IMR-90 (cell line): ENCODE data around the gene ITPKB. TPM values are rescaled to one million over a fixed set of nuclear protein-coding genes. Genes with fewer than 3 reads are reported as not detected.

Experiments used
- ATAC-seq: fragments of 200-7000 bp; cut with Tn5 transposase; 2 replicates; pipeline ENCODE4 v1.9.1; 2020; ENCODE audit warnings: low read depth, mild to moderate bottlenecking, moderate library complexity
- BruUV-seq: library from RNA; stranded (reverse); fragments of 400-500 nt; replicated peaks from 2 replicates; lab custom pipeline; 2021; lab: Mats Ljungman, UMichigan
- CTCF ChIA-PET: fragments of 300-600 bp; formaldehyde crosslinking; extraction: SDS; loops from one replicate; lab custom pipeline; 2021; ENCODE audit warnings: antibody characterized with exemption; lab: Yijun Ruan, JAX
- POLR2A ChIA-PET: fragments of 300-600 bp; sonication (Branson Sonifier 250); formaldehyde crosslinking; loops from one replicate; lab custom pipeline; 2022; ENCODE audit warnings: antibody characterized with exemption; ENCODE audit not compliant: unreplicated experiment; lab: Charles Lee
- DNase-seq: peaks from one replicate; pipeline ENCODE4 v3.0.0; 2013
- H2AFZ ChIP-seq: replicated peaks from 2 replicates; pipeline ENCODE3; 2013; ENCODE audit warnings: low read length, mild to moderate bottlenecking; ENCODE audit not compliant: poor library complexity
- H2AK5ac ChIP-seq: 2 replicates; pipeline ENCODE4 v1.6.1; 2013; ENCODE audit warnings: low read depth, low read length, inconsistent platforms
- H2AK9ac ChIP-seq: replicated peaks from 2 replicates; pipeline ENCODE3; 2013; ENCODE audit warnings: mild to moderate bottlenecking, low read depth, low read length, moderate library complexity; ENCODE audit not compliant: poor library complexity
- H2BK120ac ChIP-seq: 2 replicates; pipeline ENCODE4 v1.6.1; 2013; ENCODE audit warnings: low read depth, low read length, inconsistent platforms
- H2BK15ac ChIP-seq: 3 replicates; pipeline ENCODE4 v1.6.1; 2013; ENCODE audit warnings: low read depth, low read length, inconsistent platforms
- H2BK20ac ChIP-seq: 2 replicates; pipeline ENCODE4 v1.6.1; 2013; ENCODE audit warnings: low read depth, mild to moderate bottlenecking, inconsistent platforms, low read length, moderate library complexity
- H2BK5ac ChIP-seq: 2 replicates; pipeline ENCODE4 v1.6.1; 2013; ENCODE audit warnings: mild to moderate bottlenecking, low read depth, low read length, inconsistent platforms; ENCODE audit not compliant: poor library complexity, severe bottlenecking
- H3K14ac ChIP-seq: replicated peaks from 2 replicates; pipeline ENCODE4 v1.6.1; 2013; ENCODE audit warnings: low read depth, low read length, inconsistent platforms
- H3K18ac ChIP-seq: 2 replicates; pipeline ENCODE4 v1.6.1; 2013; ENCODE audit warnings: low read depth, low read length, control low read depth
- H3K23ac ChIP-seq: 2 replicates; pipeline ENCODE4 v1.6.1; 2013; ENCODE audit warnings: low read depth, low read length, inconsistent platforms
- H3K27ac ChIP-seq: 2 replicates; pipeline ENCODE4 v1.5.1; 2013; ENCODE audit warnings: mild to moderate bottlenecking, control low read depth, low read length; ENCODE audit not compliant: insufficient read depth
- H3K27me3 ChIP-seq: 2 replicates; pipeline ENCODE4 v1.6.1; 2013; ENCODE audit warnings: low read length; ENCODE audit not compliant: control insufficient read depth, insufficient read depth
- H3K36me3 ChIP-seq: 2 replicates; pipeline ENCODE4 v1.6.1; 2013; ENCODE audit warnings: low read length, mixed read lengths; ENCODE audit not compliant: control insufficient read depth, insufficient read depth
- H3K4ac ChIP-seq: 2 replicates; pipeline ENCODE4 v1.6.1; 2013; ENCODE audit warnings: low read depth, low read length, inconsistent platforms
- H3K4me1 ChIP-seq: 2 replicates; pipeline ENCODE4 v1.6.1; 2013; ENCODE audit warnings: low read length, mixed read lengths; ENCODE audit not compliant: control insufficient read depth, insufficient read depth
- H3K4me2 ChIP-seq: 2 replicates; pipeline ENCODE4 v1.6.1; 2013; ENCODE audit warnings: low read depth, mild to moderate bottlenecking, control low read depth, low read length, moderate library complexity
- H3K4me3 ChIP-seq: 2 replicates; pipeline ENCODE4 v1.5.1; 2013; ENCODE audit warnings: low read depth, mild to moderate bottlenecking, control low read depth, low read length, moderate library complexity; ENCODE audit not compliant: insufficient read depth
- H3K56ac ChIP-seq: 2 replicates; pipeline ENCODE4 v1.6.1; 2013; ENCODE audit warnings: low read length, inconsistent platforms; ENCODE audit not compliant: insufficient read depth; ENCODE audit errors: extremely low read depth
- H3K79me1 ChIP-seq, 2 experiments: 2 replicates each; pipeline ENCODE4 v1.6.1; 2013; ENCODE audit warnings: low read length in 2 of 2, inconsistent platforms in 1 of 2, low read depth in 1 of 2
- H3K9ac ChIP-seq: 2 replicates; pipeline ENCODE4 v1.6.1; 2013; ENCODE audit warnings: low read depth, low read length, control low read depth
- H3K9me1 ChIP-seq: 2 replicates; pipeline ENCODE4 v1.6.1; 2013; ENCODE audit warnings: low read length, inconsistent platforms; ENCODE audit not compliant: insufficient read depth
- H3K9me3 ChIP-seq: 2 replicates; pipeline ENCODE4 v1.6.1; 2013; ENCODE audit warnings: low read length; ENCODE audit not compliant: control insufficient read depth, insufficient read depth
- H4K20me1 ChIP-seq: 2 replicates; pipeline ENCODE4 v1.6.1; 2013; ENCODE audit warnings: low read length, inconsistent platforms; ENCODE audit not compliant: insufficient read depth
- H4K5ac ChIP-seq: 2 replicates; pipeline ENCODE4 v1.6.1; 2013; ENCODE audit warnings: mild to moderate bottlenecking, low read depth, low read length, control low read depth
- H4K8ac ChIP-seq, 2 experiments: 2 replicates each; pipeline ENCODE4 v1.6.1; 2013; ENCODE audit warnings: low read depth in 2 of 2, low read length in 2 of 2, control low read depth in 1 of 2, inconsistent platforms in 1 of 2
- H4K91ac ChIP-seq: 2 replicates; pipeline ENCODE4 v1.6.1; 2013; ENCODE audit warnings: low read depth, low read length, inconsistent platforms; ENCODE audit not compliant: insufficient read depth
- BHLHE40 ChIP-seq: fragments of 150-350 bp; IDR thresholded peaks from 2 replicates; pipeline ENCODE4 v1.6.1; 2016; ENCODE audit warnings: mild to moderate bottlenecking, low read depth, low read length
- CTCF ChIP-seq: conservative IDR thresholded peaks from 2 replicates; pipeline ENCODE4 v1.5.1; 2012; ENCODE audit warnings: mild to moderate bottlenecking, low read depth, low read length, improper control_type of control experiment
- ELK1 ChIP-seq: fragments of 150-350 bp; IDR thresholded peaks from 2 replicates; pipeline ENCODE4 v1.6.1; 2016; ENCODE audit warnings: low read depth, mild to moderate bottlenecking, low read length, moderate library complexity, borderline replicate concordance
- FOS ChIP-seq: fragments of 150-350 bp; IDR thresholded peaks from 2 replicates; pipeline ENCODE4 v1.6.1; 2016; ENCODE audit warnings: low read depth, low read length
- MAFK ChIP-seq: IDR thresholded peaks from 2 replicates; pipeline ENCODE4 v1.6.1; 2012; ENCODE audit warnings: low read depth, low read length, improper control_type of control experiment
- MXI1 ChIP-seq: IDR thresholded peaks from 2 replicates; pipeline ENCODE4 v1.6.1; 2012; ENCODE audit warnings: low read depth, mild to moderate bottlenecking, low read length, moderate library complexity, borderline replicate concordance
- NFE2L2 ChIP-seq: fragments of 150-350 bp; IDR thresholded peaks from 2 replicates; pipeline ENCODE4 v1.6.1; 2016; ENCODE audit warnings: low read depth, mild to moderate bottlenecking, low read length
- POLR2A ChIP-seq: IDR thresholded peaks from 2 replicates; pipeline ENCODE4 v1.6.1; 2012; ENCODE audit warnings: mild to moderate bottlenecking, low read depth, low read length
- RAD21 ChIP-seq: IDR thresholded peaks from 2 replicates; pipeline ENCODE4 v1.6.1; 2012; ENCODE audit warnings: low read length, improper control_type of control experiment
- RCOR1 ChIP-seq: IDR thresholded peaks from 2 replicates; pipeline ENCODE4 v1.6.1; 2012; ENCODE audit warnings: mild to moderate bottlenecking, low read length, improper control_type of control experiment; ENCODE audit not compliant: insufficient replicate concordance
- WGBS, 2 experiments: methylation state at CpG; one replicate each; pipeline versions ENCODE4 v1.1.5 to v1.1.7; 2013; ENCODE audit warnings: missing lambda C conversion rate in 2 of 2; ENCODE audit not compliant: insufficient read length in 1 of 2; ENCODE audit errors: extremely low coverage in 2 of 2; 5-methylcytosine and 5-hydroxymethylcytosine counted together
- dilution Hi-C: fragments of 300-500 bp; cut with HindIII; formaldehyde crosslinking; loops from one replicate; pipeline ENCODE4 v1.14.3; 2018; ENCODE audit warnings: low sequenced_read_pairs; ENCODE audit not compliant: unreplicated experiment
- in situ Hi-C: fragments of 300-500 bp; cut with MboI; formaldehyde crosslinking; loops from 3 replicates; pipeline ENCODE4 v1.14.3; 2019; ENCODE audit warnings: low sequenced_read_pairs, inconsistent platforms, mixed read lengths
- intact Hi-C: fragments of 100-400 bp; cut with micrococcal nuclease; formaldehyde crosslinking; loops from 2 replicates; pipeline ENCODE4 v1.10.0; 2022
- polyA plus RNA-seq, 3 experiments: library from polyadenylated mRNA; depleted of rRNA; stranded (reverse); fragments of >200 nt; gene quantifications; 2 replicates each; pipeline ENCODE4 v1.2.3, GENCODE V29; 2012; ENCODE audit warnings: low replicate concordance in 1 of 3
- total RNA-seq: library from RNA; depleted of rRNA; stranded (reverse); fragments of >200 nt; gene quantifications from 2 replicates; pipeline ENCODE4 v1.2.3, GENCODE V29; 2012

ITPKB gene
- total and polyA plus RNA-seq, 2 of the 4 experiments (the other 2 are of a cell fraction) = 0.72 to 1.4 TPM

GRCh38 chr1:226627050-226627755, 111.9 kb downstream of the ITPKB start:
- H3K23ac ChIP-seq = no peak overlapping the region
- no peak overlapping the region for H3K18ac ChIP-seq
- H3K4ac ChIP-seq = no peak overlapping the region
- TF ChIP-seq RCOR1 (no peak), ELK1 (no peak), NFE2L2 (no peak), MAFK (no peak), POLR2A (no peak), MXI1 (no peak), BHLHE40 (no peak), CTCF (no peak), RAD21 (no peak), FOS (no peak)
- H2AK5ac ChIP-seq = no peak overlapping the region
- ATAC-seq (no peak), DNase-seq (no peak)
- intact Hi-C loops (loop anchor here (2.0 to 5.0 kb wide), 3 partner anchors 80 to 810 kb away; partner anchors contain the start of gene STUM), in situ Hi-C loops (no loop called here), dilution Hi-C loops (no loop called here)
- no peak overlapping the region for H4K5ac ChIP-seq
- ChIA-PET POLR2A (no interaction called here), CTCF (interaction anchor here (0.7 to 1.3 kb wide), 6 partner anchors 14 to 310 kb away, joined by 3 to 8 read pairs (median 4); no protein-coding TSS in a partner anchor)
- no peak overlapping the region for H2AFZ ChIP-seq
- no peak overlapping the region for H3K9ac ChIP-seq
- no peak overlapping the region for H2BK5ac ChIP-seq
- no peaks in the 10 kb centered on the region for H3K79me1 ChIP-seq
- H3K9me1 ChIP-seq = no peaks in the 10 kb centered on the region
- H3K27ac ChIP-seq = no peak overlapping the region
- H3K4me1 ChIP-seq = no peaks in the 10 kb centered on the region
- 80% methylated on average over 1 of the region's 6 CpGs; no CpG with 5 or more reads in 1 of the 2 experiments for WGBS, 2 experiments
- H3K27me3 ChIP-seq = peaks cover 1% of the 10 kb centered on the region
- H4K91ac ChIP-seq = no peak overlapping the region
- no peak overlapping the region for H3K4me3 ChIP-seq
- no peaks in the 10 kb centered on the region for H3K36me3 ChIP-seq
- H4K8ac ChIP-seq = no peak overlapping the region
- BruUV-seq = no TSS peak
- H2BK120ac ChIP-seq = no peak overlapping the region
- H3K14ac ChIP-seq = no peak overlapping the region
- H4K20me1 ChIP-seq = no peaks in the 10 kb centered on the region
- H2BK20ac ChIP-seq = no peak overlapping the region
- H2BK15ac ChIP-seq = no peak overlapping the region
- no peak overlapping the region for H3K56ac ChIP-seq
- H3K4me2 ChIP-seq = no peak overlapping the region
- H3K9me3 ChIP-seq = peaks cover 2% of the 10 kb centered on the region; the same call in 1 of the 2 replicates
- H2AK9ac ChIP-seq = no peak overlapping the region
